ENCODE results near the gene VPS9D1.
A peak's percentile ranks its signal among the peaks of the same experiment; 100 is the strongest.
"Not testable (repeated sequence)": the region's sequence is repeated elsewhere in the genome, so short reads cannot be mapped to it uniquely, and the experiment has no call there.

The VPS9D1 gene

DNA sequence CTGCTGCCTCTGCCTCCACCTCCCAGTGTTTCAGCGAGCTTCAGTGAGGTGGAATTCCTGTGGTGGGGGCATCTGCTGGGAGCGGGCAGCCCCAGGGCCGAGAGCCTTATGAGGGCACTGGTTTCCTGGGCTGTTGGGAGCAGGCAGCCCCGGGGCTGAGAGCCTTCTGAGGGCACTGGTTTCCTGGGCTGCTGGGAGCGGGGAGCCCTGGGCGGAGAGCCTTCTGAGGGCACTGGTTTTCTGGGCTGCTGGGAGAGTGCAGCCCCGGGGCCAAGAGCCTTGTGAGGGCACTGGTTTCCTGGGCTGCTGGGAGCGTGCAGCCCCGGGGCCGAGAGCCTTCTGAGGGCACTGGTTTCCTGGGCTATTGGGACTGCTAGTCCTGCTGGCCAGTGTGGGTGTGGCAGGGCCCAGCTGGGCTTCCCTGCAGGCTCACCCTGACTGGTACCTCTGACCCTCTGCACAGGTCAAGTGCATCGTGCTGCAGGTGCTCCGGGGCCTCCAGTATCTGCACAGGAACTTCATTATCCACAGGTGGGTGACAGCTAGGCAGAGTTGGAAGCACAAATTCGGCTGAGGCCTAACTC, 28.6 kb downstream of the VPS9D1 start:
- DNase-seq: no peak

DNA sequence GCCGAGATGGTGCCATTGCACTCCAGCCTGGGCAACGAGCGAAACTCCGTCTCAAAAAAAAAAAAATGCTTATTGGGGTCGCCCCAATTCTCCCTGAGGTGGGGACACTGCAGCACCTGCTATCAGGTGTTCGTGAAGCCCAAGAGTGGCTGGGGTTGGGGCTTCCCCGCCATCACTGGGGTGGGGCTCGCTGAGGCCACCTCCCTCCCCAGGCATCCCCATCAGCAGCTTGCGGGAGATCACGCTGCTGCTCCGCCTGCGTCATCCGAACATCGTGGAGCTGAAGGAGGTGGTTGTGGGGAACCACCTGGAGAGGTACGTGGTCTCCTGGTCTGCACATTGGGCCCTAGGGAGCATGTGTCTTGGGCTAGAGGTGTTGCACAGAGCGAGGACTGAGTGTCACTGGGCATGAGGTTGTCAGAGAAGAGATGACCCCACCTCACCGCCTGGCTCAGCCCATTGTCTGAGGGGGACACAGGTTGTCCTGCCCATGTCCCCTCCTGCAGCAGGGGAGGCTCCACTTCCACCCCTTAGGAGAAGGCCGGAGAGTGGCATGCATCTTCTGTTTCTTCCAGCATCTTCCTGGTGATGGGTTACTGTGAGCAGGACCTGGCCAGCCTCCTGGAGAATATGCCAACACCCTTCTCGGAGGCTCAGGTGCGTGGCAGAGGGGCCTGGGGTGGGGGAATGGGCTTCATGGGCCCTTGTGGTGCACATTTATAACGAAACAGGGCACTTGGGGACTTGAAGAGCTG, 29.3 kb downstream of the VPS9D1 start:
- no peak for DNase-seq

DNA sequence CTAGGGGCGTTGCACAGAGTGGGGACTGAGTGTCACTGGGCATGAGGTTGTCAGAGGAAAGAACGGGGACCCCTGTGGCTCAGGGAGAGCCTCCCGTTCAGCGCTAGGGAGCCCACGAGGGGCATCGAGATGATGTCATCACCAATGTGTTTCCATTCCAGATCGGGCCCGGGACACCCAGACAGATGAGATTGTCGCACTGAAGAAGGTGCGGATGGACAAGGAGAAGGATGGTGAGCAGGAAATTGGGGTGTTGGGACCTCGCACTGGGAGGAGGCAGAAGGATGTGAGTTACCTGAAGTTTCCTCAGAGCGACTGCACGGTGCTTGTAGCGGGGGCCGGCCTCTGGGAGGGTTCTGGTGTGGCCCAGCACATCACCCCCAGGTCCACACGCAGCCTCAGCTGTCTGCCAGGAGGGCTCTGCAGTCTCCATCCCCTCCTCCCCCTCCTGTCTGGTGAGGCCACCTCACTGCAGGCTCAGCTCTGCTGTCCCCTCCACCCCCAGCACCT, 30.3 kb downstream of the VPS9D1 start:
- DNase-seq: no peak

DNA sequence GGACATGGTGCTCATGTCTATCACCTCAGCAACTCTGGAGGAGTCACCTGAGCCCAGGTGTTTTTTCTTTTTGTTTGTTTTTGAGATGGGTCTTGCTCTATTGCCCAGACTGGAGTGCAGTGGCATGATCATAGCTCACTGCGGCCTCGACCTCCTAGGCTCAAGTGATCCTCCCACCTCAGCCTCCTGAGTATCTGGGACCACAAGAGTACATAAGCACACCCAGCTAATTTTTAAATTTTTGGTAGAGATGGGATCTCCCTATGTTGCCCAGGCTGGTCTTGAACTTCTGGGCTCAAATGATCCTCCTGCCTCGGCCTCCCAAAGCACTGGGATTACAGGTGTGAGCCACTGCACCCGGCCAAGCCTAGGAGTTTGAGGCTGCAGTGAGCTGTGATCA, 31.1 kb downstream of the VPS9D1 start:
- DNase-seq: not testable (repeated sequence)

DNA sequence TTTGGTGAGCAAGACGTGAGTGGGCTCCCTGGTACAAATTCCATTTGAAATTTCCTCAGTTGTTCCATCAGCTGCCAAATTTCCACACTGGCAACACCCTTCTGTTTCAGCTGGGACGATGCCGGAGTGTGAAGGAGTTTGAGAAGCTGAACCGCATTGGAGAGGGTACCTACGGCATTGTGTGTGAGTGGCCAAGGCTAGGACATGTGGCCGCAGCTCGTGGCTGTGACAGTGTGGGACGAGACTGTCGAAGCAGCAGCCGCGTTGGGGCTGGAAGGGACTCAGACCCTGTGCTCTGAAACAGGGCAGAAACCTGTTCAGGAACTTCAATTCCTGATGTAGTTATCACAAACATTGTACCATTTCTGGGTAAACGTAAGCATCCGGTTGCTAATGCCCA, 31.6 kb downstream of the VPS9D1 start:
- no peak for DNase-seq

DNA sequence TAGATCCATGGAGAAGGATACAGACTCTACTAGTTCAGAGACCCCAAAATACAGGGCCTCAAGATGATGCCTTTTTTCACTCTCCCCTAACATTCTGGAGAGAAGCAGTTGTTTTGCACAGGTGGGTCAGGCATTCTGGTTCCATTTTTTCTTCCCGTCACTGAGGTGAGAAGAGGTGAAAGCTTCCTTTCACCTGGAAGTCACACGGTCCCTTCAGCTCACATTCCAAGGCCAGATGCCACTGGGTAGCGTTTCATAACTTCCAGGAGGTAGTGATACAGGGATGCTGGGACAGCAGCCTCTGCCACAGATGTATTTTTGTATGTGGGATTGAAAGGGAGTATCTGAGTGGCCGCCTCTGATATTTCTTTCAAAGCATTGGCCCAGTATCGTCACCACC, 32.3 kb downstream of the VPS9D1 start:
- DNase-seq: no peak

DNA sequence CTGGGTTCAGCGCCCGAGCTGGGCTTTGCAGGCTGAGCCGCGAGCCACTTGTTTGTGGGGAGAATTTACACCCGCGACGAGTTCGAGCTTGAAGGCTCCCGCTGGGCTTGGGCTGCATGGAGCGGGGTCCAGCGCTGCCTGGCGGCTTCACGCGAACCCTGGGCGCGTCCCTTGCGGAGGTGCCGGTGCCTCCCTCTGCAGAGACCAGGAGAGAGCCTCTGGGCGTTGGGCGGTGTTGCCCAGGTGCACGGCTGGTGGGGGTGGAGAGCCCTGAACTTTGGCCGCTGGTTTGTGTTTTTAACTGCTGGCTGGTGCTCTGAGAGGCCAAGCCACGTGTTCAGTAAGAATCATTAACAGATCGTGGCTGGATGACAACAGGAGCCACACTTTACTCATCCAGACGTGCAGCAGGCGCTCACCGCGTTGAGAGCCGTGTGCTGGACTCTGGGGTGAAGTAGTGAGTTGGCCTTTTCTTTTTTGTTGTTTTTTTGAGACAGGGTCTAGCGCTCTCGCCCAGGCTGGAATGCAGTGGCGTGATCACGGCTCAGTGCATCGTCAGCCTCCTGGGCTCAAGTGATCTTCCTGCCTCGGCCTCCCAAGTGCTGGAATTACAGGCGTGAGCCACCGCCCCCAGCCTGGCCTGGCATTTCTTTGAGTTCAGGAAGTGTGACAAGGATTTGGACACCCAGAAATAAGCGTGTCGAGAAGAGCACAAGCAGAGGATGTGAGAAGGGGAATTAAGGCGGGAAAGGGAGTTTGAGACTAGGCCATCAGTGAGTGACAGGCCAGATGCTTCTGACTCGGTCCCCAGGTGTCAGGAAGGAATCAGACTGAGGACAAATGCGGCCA, 33.4 kb downstream of the VPS9D1 start:
- DNase-seq: peak; percentile 50

DNA sequence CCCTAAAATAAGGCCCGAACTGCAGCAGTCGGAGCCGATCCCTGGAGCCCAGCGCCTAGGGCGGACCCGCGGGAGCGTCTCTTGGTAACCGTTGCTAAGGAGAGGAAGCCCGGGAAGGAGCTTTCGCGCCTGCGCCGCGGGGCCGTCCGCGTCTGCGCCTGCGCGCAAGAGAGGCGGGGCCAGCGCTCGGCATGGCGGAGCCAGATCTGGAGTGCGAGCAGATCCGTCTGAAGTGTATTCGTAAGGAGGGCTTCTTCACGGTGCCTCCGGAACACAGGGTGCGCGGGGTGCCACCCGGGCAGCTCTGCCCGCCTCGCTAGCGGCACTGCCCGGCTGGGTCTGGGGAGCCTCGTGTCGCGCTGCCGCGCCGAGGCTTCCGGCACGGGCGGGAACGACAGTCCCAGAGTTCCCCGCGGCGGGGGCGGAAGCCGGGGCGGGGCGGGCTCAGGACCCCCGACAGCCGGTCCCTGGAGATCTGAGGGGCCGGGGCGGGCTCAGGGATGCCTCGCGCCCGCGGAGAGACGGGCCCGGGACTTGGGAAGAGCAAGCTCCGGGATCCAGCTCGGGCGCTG, 34.1 kb downstream of the VPS9D1 start, which contains the start of gene CDK10:
CDK10 (plus strand) TSS at position 170 of the 572 bp plus-strand sequence; CDS start at position 192, 22 bp downstream.
- DNase-seq: peak; percentile 89

DNA sequence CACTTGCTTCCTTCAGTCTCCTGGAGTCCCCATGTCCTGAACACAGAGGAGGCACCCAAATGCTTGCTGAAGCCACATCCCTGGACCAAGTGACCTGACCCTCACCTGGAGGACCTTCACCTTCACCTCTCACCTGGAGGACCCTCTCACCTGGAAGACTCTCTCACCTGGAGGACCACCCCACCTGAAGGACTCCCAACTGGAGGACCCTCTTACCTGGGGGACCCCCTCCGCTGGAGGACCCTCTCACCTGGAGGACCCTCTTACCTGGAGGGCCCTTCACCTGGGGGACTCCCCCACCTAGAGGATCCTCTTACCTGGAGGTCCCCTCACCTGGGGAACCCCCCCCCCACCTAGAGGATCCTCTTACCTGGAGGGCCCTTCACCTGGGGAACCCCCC, 34.8 kb downstream of the VPS9D1 start:
- no peak for DNase-seq

DNA sequence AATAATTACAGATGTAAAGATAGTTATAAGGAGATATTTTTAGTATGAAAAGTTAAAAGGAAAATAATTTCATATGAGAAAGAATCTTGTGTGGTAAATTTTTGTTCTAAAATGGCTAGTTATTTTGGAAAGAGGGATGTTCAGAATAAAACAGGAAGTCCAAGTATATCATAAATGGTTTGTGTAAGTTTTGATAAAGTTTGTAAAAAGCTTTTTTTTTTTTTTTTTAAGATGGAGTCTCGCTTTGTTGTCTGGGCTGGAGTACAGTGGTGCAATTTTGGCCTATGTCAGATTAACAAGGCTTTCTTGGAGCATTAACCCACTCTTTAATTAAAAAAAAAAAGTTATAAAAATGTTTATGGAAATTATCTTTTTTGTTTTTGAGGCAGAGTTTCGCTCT, 42.4 kb downstream of the VPS9D1 start:
- DNase-seq: no peak

DNA sequence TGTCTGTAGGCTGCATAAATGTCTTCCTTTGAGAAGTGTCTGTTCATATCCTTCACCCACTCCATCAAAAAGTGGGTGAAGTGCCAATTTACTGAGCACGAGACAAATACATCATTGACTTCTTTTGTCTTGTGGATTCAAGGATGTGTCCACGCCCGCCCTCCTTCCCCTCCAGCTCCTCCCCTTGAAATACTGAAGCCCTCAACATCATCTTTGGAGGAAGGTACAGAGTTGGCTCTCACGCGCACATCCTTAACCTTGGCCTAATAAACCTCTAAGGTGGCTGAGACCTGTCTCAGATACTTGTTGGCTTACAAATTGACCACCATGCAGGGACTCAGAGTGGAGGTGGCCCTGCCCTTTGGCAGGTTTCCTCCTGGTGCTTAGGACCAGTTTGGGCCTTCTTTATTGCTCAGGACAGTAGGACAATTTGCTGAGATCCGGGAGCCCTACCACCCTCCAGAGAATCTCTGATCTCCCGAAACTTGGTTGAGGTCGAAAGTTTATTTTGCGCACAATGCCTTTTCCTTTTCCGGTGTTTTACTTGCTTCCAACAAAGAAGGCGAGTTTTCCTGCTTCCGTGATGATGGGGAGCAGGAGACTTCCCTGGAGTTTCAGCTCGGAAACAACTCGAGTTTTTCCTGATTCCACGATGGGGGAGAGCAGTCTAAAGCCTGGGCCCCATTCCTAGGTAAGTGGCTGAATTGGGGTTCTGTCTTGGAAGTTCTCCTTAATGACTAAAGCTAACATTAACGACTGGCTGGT, 48.3 kb downstream of the VPS9D1 start:
- DNase-seq: no peak

DNA sequence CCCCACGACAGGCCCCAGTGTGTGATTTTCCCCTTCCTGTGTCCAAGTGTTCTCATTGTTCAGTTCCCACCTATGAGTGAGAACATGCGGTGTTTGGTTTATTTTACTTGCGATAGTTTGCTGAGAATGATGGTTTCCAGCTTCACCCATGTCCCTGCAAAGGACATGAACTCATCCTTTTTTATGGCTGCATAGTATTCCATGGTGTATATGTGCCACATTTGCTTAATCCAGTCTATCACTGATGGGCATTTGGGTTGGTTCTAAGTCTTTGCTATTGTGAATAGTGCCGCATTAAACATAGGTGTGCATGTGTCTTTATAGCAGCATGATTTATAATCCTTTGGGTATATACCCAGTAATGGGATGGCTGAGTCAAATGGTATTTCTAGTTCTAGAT, 49.1 kb downstream of the VPS9D1 start:
- not testable (repeated sequence) for DNase-seq

DNA sequence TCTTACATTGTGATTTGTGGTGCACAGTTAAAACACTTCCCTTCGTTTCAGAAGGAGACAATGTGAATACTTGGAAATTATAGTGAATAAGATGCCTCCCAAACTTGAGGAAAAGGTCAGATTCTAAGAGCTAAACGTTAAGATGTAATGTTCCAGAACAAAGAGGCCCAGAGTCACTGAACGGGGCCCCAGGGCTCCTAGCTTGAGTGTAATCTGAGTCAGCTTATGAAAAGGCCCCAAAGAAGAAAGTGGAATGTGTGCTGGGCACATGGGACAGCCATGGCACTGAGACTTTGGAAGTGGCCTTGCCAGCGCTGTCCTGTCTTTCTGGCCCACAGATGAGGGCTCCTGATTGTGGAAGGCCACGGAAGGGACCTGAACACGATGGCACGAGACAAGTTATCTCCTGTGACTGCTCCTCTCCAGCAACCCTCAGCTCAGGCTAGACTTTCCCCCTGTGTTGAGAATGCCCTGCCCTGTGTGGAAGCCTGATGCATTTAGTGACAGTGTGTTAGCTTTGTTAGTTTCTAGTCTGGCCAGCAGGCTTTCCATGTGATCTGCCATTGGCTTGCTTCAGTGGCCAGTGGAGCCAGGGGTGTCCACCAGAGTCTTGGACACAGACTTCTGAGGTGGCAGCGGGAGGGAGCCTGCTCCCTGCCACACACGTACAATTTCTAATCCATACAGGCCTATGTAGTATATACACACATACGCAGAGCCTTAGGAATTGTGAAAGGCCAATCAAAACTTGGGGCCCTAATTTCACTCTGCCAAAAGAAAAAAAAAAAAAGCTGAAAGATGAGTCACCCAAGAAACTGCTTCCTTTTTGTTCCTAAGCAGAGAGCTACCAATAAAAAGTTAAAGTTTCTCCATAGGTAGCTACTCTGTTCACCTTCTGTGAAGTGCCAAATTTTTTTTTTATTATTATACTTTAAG, 49.9 kb downstream of the VPS9D1 start:
- peak; percentile 43 for DNase-seq

DNA sequence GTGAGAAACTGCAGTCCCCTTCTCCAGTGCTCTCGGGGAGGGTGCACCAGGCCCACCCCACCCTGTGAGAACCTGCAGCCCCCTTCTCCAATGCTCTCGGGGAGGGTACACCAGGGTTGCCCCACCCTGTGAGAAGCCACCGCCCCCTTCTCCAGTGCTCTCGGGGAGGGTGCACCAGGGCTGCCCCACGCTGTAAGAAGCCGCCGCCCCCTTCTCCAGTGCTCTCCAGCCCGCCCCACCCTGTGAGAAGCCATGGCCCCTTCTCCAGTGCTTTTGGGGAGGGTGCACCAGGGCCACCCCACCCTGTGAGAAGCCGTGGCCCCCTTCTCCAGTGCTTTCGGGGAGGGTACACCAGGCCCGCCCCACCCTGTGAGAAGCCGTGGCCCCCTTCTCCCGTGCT, 50.9 kb downstream of the VPS9D1 start:
- DNase-seq: no peak

DNA sequence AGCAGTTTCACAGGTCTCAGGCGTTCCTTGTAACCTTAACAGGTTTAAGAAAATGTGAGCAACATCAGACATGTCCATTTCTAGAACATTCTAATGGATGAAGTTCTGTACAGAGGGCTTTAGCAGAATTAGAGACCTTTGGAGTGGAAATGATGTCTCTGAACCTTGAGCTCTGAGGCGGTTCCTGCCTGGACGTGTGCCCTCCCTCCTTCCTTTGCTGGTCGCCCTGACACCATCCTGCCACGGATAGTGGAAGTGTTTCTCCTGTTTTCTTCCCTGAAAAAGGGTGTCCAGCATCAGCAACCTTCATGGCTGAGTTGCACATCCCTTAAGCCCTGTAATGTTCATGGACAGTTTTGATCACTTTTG, 51.9 kb downstream of the VPS9D1 start:
- no peak for DNase-seq

DNA sequence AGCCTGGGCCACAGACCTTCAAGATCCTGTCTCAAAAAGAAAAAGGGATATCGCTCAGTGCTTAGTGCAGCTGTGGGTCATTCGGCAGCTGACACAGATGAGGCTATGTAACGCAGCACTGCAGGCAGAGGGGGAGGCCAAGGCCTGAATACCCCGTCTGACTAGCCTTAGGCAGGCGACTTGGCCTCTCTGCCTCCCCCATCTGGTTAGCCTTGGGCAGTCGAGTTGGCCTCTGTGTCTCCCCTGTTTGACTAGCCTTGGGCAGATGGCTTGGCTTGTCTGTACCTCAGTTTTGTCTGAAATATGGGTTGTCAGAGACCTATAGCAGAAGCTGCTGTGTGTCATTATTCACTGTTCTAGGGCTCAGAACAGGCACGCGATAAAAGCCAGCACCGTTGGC, 53.1 kb downstream of the VPS9D1 start:
- DNase-seq: no peak

DNA sequence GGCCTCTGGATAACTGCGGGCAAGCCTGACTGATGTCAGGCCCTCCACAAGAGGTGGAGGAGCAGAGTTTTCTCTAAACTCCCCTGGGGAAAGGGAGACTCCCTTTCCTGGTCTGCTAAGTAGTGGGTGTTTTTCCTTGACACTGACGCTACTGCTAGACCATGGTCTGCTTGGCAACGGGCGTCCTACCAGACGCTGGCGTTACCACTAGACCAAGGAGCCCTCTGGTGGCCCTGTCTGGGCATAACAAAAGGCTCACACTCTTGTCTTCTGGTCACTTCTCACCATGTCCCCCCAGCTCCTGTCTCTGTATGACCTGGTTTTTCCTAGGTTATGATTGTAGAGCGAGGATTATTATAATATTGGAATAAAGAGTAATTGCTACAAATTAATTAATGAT, 53.7 kb downstream of the VPS9D1 start:
- DNase-seq: peak; percentile 29

DNA sequence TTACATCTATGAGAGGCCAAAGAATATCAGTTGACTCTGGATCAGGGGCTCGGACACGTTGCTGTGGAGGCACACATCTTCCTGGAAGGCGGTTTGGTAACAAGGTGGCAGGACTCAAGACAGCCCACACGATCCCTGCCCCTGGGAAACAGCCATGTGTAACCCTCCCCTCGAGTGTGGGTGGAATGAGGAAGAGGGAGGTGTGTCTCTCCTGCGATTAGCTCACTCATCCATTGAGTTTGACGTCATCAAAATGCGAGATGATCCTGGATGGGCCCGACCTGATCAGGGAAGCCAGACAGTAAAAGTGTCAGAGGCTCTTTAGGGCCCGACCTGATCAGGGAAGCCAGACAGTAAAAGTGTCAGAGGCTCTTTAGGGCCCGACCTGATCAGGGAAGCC, 56.5 kb downstream of the VPS9D1 start:
- not testable (repeated sequence) for DNase-seq

DNA sequence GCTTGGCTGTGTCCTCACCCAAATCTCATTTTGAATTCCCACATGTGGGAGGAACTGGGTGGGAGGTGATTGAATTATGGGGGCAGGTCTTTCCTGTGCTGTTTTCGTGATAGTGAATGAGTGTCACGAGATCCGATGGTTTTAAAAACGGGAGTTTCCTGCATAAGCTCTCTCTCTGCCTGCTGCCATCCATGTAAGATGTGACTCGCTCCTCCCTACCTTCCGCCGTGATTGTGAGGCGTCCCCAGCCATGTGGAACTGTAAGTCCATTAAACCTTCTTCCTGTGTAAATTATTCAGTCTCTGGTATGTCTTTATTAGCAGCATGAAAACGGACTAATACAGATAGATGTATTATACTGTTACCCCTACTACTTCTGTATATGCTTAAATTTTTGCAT, 59.5 kb downstream of the VPS9D1 start:
- no peak for DNase-seq

DNA sequence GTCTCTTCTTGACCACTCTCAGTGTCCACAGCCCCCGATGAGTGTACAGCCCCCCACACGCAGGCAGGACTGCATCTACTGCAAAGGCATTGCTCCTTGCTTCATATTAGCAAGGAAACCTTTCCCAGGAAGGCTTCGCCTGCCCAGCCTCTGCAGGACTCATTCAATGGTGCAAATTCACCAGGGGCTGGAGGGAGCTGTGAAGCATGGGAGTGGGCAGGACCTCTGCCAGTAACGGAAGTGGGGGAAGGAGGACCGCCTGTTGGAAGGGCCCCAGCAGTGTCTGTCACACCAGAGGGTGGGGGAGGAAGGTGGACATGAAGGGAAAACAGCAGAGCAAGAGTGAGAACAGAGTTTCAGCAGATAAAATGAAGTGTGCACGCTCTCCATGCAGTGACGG, 60.6 kb downstream of the VPS9D1 start:
- no peak for DNase-seq

DNA sequence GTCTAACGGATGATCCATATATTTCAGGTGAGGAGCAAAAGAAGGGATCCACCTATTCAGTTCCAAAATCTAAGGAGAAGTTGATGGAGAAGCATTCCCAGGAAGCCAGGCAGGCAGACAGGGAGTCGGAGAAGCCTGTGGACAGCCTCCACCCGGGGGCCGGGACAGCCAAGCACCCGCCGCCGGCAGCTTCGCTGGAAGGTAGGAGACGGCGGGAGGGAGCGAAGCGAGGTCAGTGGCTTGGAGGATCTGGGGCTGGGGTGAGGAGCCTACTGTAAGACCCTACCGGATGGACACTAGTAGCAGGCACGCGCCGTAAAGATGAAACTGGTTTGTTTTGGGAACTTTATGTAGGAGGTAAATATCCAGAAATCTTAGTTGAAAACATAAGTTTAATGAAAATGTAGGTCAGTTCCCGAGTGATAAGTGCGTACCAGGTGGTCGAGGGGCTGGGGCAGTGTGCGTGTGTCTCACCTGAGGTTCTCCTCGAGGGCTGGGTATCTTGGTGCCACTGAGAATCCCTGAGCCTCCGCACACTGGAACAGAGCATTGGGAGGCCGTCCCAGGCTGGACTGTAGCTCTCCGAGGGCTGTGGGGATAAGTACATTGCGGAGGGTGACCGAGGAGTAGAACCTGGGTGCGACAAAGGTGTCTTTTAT, 62.3 kb downstream of the VPS9D1 start:
- peak; percentile 26 for DNase-seq
